Urothelium cell line (cell line): ENCODE results near the gene GBGT1.

Experiments used
- DNase-seq: peaks from one replicate; pipeline ENCODE4 v3.0.0; 2011; ENCODE audit warnings: low spot score, mixed read lengths
- FAIRE-seq: peaks from 2 replicates; lab custom pipeline; 2011; peaks lifted over from hg19 to GRCh38; lab: Jason Lieb, UNC

The GBGT1 gene

GRCh38 chr9:133117271-133118178, 46.2 kb downstream of the GBGT1 start:
- no peak for DNase-seq
- FAIRE-seq: no peak

- FAIRE-seq: no peak
- DNase-seq: no peak
These were observed 47.1 kb downstream of the GBGT1 start for GRCh38 chr9:133116346-133117231.

GRCh38 chr9:133115604-133116345, 47.9 kb downstream of the GBGT1 start:
- DNase-seq (no peak), FAIRE-seq (no peak)

- no peak for FAIRE-seq
These were observed 48.7 kb downstream of the GBGT1 start for GRCh38 chr9:133114886-133115603.

GRCh38 chr9:133113949-133114885, 49.5 kb downstream of the GBGT1 start:
- no peak for DNase-seq
- no peak for FAIRE-seq

More at GRCh38 chr9:133114886-133115603, 48.7 kb downstream of the GBGT1 start:
- DNase-seq: no peak

- DNase-seq (no peak), FAIRE-seq (no peak)
These were observed 50.4 kb downstream of the GBGT1 start for GRCh38 chr9:133113163-133113948.

GRCh38 chr9:133112663-133113026, 51.1 kb downstream of the GBGT1 start:
- FAIRE-seq: no peak
- DNase-seq: no peak

- no peak for FAIRE-seq
- no peak for DNase-seq
These were observed 51.7 kb downstream of the GBGT1 start for GRCh38 chr9:133111808-133112662.

- FAIRE-seq (no peak), DNase-seq (no peak)
These were observed 53.6 kb downstream of the GBGT1 start for GRCh38 chr9:133109931-133110650.

- no peak for DNase-seq
- no peak for FAIRE-seq
These were observed 54.7 kb downstream of the GBGT1 start for GRCh38 chr9:133108794-133109641.

- FAIRE-seq (no peak), DNase-seq (no peak)
These were observed 55.5 kb downstream of the GBGT1 start for GRCh38 chr9:133107961-133108793.

GRCh38 chr9:133107245-133107722, 56.4 kb downstream of the GBGT1 start:
- no peak for FAIRE-seq
- no peak for DNase-seq

- FAIRE-seq (no peak), DNase-seq (no peak)
These were observed 57.0 kb downstream of the GBGT1 start for GRCh38 chr9:133106511-133107244.

- no peak for DNase-seq
- FAIRE-seq: no peak
These were observed 58.3 kb downstream of the GBGT1 start for GRCh38 chr9:133105461-133105770.
